Effector CD8-positive, alpha-beta T cell (primary cell): Measurements from ENCODE around the gene RNASE7.

Experiments used
- DNase-seq: peaks from one replicate; lab custom pipeline; 2025; lab: John Stamatoyannopoulos, UW

The RNASE7 gene

DNA sequence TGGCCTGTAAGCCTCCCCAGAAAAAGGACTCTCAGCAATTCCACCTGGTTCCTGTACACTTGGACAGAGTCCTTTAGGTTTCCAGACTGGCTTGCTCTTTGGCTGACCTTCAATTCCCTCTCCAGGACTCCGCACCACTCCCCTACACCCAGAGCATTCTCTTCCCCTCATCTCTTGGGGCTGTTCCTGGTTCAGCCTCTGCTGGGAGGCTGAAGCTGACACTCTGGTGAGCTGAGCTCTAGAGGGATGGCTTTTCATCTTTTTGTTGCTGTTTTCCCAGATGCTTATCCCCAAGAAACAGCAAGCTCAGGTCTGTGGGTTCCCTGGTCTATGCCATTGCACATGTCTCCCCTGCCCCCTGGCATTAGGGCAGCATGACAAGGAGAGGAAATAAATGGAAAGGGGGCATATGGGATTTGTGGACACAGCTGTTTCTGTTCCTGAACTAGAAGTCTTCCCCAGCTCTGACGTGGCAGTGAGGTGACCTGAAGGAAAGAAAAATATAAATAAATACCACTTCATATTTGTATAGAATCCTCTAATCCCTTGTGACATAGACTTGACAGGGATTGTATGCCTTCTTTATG is 1.3 kb downstream of the RNASE7 start:
- no peak for DNase-seq

- no peak for DNase-seq
These were observed 1.9 kb downstream of the RNASE7 start for GRCh38 chr14:21043974-21044618.

GRCh38 chr14:21047378-21047781 is 5.2 kb downstream of the RNASE7 start:
- no peak for DNase-seq

DNA sequence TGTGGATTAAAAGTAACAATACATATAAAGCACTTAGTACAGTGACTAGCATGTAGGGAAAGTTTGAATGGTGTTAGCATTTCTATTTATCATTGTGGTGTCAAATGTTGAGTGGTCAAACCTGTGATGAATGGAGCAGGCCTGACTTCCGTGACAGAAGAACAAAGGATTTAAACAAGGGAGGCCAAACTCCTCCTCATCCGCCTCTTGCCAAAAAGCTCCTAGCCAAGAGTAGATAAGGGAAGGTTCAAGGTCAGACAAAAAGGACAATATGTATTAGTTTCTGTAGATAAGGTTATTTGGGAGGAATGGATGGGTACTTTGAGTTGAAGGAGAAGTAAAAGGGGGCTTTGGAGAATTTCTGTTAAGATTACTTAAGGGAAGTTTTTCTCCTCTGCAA is 6.5 kb downstream of the RNASE7 start:
- no peak for DNase-seq

- DNase-seq, result no peak
These were observed 7.1 kb downstream of the RNASE7 start for GRCh38 chr14:21049271-21049673.

GRCh38 chr14:21050597-21050996 is 8.4 kb downstream of the RNASE7 start:
- no peak for DNase-seq

DNA sequence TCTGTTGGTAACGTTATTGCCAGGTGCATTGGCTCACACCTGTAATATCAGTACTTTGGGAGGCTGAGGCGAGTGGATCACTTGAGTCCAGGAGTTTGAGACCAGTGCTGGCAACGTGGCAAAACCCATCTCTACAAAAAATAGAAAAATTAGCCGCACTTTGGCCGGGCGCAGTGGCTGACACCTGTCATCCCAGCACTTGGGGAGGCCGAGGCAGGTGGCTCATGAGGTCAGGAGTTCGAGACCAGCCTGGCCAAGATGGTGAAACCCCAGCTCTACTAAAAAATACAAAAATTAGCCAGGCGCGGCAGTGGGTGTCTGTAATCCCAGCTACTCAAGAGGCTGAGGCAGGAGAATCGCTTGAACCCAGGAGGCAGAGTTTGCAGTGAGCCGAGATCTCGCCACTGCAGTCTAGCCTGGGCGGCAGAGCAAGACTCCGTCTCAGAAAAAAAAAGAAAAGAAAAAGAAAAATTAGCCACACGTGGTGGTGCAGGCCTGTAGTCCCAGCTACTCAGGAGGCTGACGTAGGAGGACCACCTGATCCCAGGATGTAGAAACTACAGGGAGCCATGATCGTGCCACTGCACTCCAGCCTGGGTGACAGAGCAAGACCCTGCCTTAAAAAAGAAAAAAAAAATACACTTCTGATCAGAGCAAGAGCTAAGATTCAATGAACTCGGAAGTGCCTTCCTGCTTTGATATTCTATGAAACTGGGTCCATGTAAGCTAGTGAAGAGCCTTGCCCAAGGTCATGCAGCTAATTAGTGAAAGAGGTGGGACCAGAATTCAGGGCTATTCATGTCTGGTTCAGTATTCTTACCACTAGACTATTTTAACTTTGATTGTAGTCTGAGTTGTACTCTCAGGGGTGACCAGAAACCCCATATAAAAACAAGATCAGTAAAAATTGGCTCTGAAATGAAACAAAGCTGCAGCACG is 11.3 kb downstream of the RNASE7 start:
- no peak for DNase-seq

- no peak for DNase-seq
These were observed 12.1 kb downstream of the RNASE7 start for GRCh38 chr14:21054123-21054767.

GRCh38 chr14:21054768-21055145 is 12.6 kb downstream of the RNASE7 start:
- no peak for DNase-seq

DNA sequence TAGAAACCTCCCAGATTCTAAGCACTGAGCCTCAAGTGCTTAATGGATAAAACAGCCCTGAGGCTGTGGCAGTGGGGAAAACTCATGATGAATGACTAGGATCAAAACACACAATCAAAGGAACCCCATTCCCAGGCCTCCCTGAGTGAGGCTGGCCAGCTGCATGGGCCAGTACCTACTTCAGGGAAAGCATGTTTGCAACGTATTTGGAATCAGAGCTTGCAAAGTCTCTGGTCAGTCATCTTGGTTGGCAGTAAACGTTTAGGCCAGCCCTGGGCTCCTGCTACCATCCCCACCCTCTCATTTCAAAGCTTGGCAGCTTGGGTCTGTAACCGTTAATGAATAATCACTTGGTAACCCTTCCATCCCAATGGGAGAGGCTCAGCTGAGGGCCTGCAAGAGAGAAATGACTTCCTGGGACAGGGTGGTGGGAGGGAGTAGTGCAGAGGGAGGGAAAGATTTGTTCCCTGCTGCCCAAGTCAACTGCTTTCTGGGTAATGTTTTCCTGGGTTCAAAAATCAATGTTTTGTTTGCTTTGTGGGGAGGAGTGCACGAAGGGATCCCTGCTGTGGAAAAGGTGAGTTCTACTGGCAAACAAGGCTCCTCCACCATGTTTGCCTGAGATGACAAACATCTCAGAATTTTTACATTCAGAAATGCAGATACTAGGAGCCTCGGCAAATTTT is 13.4 kb downstream of the RNASE7 start:
- no peak for DNase-seq

DNA sequence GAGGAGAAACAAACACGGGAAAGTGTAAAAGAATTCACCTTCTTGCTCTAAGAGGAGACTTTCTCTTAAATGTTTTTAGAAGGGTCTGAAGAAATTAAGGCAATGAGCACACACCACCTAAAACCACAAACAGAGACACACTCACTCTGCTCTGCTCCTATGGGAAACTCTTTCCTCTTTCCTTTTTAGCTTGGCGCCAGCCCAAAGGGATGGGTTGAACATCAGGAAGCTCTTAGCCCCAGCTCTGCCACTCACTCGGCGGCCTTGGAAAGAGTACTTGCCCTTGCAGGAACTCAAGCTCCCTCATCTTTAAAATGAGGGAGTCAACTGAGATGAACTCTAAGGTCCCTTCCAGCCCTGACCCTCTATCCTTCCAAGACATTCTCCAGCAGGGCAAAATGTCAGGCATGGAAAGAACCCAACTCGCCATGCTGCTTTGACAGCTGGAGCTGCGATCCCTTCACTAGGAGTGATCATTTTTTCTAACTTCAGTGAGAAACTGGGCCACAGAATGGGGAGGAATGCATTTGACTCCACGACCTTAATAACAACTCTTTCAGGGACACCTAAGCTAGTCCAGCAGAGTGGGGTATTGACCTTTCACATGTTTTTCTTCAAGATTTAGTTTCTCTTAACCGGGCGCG is 14.5 kb downstream of the RNASE7 start:
- DNase-seq, result no peak

GRCh38 chr14:21057803-21058675 is 15.9 kb downstream of the RNASE7 start, which contains the start of gene RNASE8:
RNASE8 (plus strand) TSS chr14:21057822; CDS start chr14:21057893, 71 bp downstream.
- no peak for DNase-seq

DNA sequence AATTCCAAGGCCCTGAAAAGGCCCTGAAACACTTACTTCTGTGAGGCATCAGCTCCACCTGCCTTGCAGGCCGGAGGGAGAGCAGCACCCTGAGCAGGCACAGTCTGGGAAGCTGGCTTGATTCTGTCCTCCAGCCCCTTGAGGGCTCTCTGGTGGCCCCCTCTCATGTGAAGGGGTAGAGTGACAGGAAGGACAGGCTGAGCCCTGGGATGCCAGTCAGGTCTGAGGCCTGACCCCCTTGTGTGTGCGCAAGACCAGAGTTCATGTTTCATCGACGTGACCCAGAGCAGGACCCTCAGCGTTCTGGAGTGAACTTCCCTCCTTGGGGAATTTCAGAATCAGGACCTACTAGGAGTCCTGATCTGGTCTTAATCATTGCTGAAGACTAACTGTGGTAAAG is 16.7 kb downstream of the RNASE7 start:
- DNase-seq, result no peak

DNA sequence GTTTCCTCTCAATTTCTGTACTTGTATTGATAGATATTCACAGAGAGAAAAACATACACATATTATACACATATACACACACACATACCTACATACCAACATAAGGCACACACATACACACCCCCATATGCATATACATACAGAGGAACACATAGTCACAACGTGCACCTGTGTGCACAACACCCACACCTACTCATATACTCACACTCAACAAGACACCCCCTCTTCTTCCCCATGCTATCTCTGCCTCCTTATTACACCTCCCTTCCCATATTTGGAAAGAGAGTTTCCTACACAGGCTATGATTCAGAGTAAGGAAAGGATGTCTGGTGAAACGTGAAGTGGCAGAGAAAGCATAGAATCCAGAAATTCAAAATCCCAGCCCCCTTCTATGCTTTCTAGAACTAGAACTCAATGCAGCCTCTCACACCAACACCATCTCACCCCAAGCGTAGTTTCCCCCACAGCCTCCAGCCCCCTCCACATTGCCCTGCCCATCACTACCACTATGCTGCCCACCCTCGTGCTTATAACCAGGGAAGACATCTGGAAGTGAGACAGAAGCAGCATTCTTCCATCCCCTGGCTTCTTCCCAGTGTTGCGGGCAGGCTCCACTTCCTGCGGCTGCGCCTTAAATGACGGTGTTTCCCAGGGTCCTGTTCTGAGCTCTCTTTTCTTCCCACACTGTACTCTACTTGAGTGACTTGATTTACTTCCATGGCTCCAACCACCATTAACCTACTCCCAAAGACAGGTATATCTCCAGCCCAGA is 17.9 kb downstream of the RNASE7 start:
- DNase-seq, result no peak

- DNase-seq, result no peak
These were observed 18.6 kb downstream of the RNASE7 start for GRCh38 chr14:21060614-21061346.

GRCh38 chr14:21061347-21061668 is 19.1 kb downstream of the RNASE7 start:
- no peak for DNase-seq

GRCh38 chr14:21063479-21063878 is 21.3 kb downstream of the RNASE7 start:
- DNase-seq, result no peak

- DNase-seq, result no peak
These were observed 24.8 kb downstream of the RNASE7 start for GRCh38 chr14:21066882-21067502.
